DMS153 (cell line): ENCODE data around the gene CACNA2D4.

Source experiments
- DNase-seq: peaks from one replicate; lab custom pipeline; 2025; lab: John Stamatoyannopoulos, UW

The CACNA2D4 gene

DNA sequence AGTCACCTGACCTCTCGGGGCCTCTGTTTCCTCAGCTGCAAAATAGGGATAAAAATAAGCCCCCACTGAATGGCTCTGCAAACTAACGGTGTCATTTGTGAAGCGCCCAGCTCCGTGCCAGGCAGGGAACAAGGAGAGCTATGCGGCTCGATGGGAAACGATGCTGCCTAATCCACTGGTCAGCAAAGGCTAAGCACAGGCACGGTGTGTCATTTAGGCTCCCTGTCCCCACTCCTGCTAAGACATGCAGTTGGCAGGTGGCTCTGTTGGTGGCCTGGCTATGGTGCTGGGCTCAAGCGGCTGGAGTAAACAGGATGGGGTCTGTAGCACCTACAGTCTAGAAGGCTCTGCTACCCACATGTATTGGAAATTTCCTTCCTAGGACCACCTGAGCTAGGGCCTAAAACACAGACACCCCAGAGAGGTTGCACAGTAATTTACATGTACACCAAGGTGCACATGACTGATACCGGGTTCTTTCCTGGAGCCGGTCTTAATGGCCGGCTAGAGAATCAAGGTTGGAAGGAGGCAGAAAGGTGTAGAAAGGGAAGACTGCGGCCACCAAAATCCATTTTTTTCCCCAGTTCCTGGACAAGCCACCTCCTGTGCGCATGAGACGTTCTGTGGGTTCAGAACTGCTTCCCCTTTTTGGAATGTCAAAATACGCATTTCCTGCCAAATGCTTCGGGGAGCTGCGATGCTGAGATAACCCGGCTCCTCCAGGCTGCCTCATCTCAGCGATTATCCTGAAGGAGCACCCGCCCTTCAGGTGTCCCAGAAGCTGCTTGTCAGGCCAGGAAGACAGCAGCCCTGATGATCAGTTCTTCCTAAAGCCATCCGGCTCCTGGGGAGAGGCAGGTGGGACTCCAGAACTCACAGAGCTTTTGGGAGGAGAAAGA, 1.0 kb downstream of the CACNA2D4 start:
- DNase-seq: no peak

- DNase-seq: no peak
Measured at GRCh38 chr12:1916371-1917171, 1.9 kb downstream of the CACNA2D4 start.

DNA sequence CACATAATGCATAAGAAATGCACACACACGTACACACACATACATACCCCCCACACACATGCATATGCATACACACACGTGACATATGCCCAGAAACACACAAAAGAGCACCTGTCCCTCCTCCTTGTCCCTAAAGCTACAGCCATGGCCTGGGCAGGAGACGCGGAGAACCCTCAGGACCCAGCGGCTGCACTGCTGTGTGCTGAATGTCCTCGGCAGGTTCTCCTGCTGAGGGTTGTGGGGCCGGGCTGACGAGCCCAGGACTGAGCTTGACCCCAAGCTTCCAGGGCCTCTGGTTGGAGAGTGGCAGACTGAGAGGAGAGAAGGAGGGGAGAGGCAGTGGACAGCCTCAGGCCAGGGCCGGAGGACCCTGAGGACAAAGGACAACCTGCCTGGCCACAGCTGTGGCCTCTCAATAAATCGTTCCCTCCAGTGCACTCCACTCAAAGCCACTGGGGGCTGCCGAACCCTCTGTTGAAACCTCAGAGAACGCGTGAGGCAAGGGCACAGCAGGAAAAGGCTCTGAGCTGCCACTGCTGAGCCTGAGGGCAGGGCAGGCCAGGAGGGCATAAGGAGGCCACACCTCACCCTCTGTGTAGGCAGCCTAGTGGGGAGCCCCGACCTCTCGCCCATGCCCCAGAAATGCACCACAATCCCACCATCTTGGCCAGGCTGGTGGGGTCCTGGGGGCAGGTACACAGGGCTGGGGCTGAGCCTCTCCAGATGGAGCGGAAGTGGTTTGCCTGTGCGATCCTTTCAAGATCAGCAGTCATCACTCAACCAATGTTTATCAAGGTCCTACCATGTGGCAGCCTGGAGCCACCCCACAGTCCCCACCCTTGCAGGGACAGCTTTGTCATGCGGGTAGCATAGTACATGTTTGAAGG, 3.1 kb downstream of the CACNA2D4 start:
- DNase-seq: no peak

- DNase-seq: no peak
Measured at GRCh38 chr12:1914114-1914911, 4.1 kb downstream of the CACNA2D4 start.

GRCh38 chr12:1913377-1914113, 4.9 kb downstream of the CACNA2D4 start:
- DNase-seq: no peak

- DNase-seq: no peak
Measured at GRCh38 chr12:1912580-1913376, 5.7 kb downstream of the CACNA2D4 start.

DNA sequence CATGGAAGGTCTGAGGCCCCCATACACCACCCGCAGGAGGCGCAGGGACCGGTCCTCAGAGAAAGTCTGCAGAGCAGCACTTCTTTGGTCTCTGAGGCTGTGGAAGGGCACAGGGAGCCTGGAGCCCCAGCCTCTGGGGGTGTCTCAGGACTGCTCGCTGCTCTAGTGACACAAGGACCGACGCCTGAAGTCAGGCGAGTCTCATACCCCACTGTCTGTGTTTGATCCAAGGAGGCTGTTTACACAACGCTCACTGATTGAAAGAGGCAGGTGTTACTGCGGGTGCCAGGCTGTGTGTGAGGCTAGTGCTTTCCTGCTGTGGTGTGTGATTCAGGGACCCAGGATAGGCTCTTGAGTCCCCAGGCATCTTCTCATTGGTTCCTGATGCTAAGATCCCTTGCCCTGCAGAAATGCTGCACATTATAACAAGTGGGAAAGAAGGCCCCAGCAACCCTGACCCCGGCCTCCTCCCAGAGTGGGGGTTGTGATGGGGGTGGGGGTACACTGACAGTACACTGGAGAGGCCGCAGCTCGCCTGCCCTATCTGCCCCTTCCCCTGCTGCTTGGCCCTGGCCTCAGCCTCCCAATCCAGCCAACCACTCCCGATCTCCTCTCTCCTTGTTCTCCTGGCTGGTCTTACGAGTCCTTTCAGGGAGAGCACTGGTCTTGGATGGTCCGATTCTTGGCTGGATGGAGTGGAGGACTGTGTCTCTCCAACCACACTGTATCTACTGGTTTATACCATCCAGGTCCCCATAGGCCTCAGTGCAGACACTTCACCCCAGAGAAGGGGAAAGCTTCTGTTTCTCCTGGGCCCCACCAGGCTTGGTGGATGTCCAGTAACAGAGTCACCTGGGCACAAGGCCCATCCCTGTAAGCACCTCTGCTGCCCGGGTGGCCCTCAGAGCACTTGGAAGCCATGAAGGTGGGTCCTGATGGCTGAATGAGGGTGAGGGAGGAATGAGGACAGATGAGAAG, 6.6 kb downstream of the CACNA2D4 start:
- peak; percentile 83 for DNase-seq

- DNase-seq: no peak
Measured at GRCh38 chr12:1910468-1910867, 8.0 kb downstream of the CACNA2D4 start.

- no peak for DNase-seq
Measured at GRCh38 chr12:1908758-1909157, 9.7 kb downstream of the CACNA2D4 start.

DNA sequence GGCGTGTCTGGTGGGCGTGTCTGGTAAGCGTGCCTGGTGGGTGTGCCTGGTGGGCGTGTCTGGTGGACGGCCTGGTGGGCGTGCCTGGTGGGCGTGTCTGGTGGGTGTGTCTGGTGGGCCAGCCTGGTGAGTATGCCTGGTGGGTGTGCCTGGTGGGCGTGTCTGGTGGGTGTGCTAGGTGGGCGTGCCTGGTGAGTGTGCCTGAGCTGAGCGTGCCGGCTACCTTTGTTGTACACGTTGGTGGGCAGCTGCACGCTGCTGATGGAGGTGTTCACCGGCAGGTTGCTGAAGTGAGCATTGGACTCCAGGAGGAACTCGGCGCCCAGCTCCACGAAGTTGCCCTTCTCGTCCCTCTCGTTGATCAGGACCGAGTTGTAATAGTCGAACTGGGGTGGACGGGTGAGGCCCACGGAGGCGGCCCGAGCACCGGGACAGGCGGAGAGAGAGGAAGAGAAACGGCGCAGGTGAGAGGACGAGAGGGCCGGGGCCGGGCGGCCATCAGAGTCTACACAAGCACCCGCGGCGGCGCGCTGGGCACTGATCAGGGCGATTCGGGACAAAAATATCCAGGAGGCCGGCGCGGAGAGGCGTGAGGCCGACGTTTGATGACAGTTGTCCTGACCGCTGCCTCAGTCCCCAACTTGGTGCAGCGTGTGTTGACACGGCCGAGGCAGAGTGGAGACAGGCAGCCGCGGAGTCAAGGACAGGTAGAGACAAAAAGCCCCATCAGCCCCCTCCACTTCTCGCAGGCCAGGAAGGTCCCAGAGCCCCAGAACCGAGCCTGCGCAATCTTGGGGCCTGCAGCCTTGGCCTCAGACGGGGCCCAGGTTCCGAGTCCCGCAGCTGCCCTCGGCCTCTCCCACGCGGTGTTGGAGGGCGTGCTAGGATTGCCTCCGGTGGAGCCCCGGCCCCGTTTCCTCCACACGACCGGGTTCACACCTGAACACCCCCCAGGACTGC, 10.5 kb downstream of the CACNA2D4 start:
- no peak for DNase-seq

- no peak for DNase-seq
Measured at GRCh38 chr12:1906579-1906978, 11.9 kb downstream of the CACNA2D4 start.

DNA sequence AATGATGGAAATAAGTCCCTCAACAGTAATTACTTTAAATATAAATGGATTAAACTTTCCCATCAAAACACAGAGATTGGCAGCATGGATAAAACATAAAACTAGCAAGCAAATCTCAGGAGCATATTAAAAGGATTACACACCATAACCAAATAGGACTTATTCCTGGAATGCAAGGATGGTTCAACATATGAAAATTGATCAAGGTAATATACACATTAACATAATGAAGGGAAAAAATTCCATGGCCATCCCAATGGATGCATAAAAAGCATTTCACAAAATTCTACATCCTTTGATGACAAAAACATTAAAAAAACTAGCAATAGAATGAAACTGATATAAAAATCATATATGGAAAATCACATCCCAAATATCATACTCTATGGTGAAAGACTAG, 13.6 kb downstream of the CACNA2D4 start:
- DNase-seq: no peak

- DNase-seq: no peak
Measured at GRCh38 chr12:1896964-1897363, 21.5 kb downstream of the CACNA2D4 start.

- no peak for DNase-seq
Measured at GRCh38 chr12:1890810-1891209, 27.6 kb downstream of the CACNA2D4 start.

- DNase-seq: no peak
Measured at GRCh38 chr12:1890119-1890703, 28.2 kb downstream of the CACNA2D4 start.

- no peak for DNase-seq
Measured at GRCh38 chr12:1888923-1889322, 29.5 kb downstream of the CACNA2D4 start.
